Endothelial cell (in vitro differentiated cells): ENCODE results near the gene PROM1. TPM values are rescaled to one million over a fixed set of nuclear protein-coding genes. Genes with fewer than 3 reads are reported as not detected.

Source experiments
- DNase-seq: peaks from one replicate; pipeline ENCODE4 v3.0.0; 2021; ENCODE audit warnings: low spot score
- H3K27ac Mint-ChIP-seq: one replicate; pipeline ENCODE4 v1.8.0; 2021; ENCODE audit warnings: mixed read lengths, inconsistent platforms; ENCODE audit not compliant: unreplicated experiment
- H3K27me3 Mint-ChIP-seq: one replicate; pipeline ENCODE4 v1.8.0; 2021; ENCODE audit warnings: mild to moderate bottlenecking, moderate library complexity, mixed read lengths, inconsistent platforms; ENCODE audit not compliant: unreplicated experiment
- H3K36me3 Mint-ChIP-seq: one replicate; pipeline ENCODE4 v1.8.0; 2021; ENCODE audit warnings: mild to moderate bottlenecking, low read depth, mixed read lengths, inconsistent platforms; ENCODE audit not compliant: unreplicated experiment
- H3K4me1 Mint-ChIP-seq: one replicate; pipeline ENCODE4 v1.8.0; 2021; ENCODE audit warnings: mild to moderate bottlenecking, mixed read lengths, inconsistent platforms; ENCODE audit not compliant: unreplicated experiment
- H3K4me3 Mint-ChIP-seq: one replicate; pipeline ENCODE4 v1.8.0; 2021; ENCODE audit warnings: mild to moderate bottlenecking, mixed read lengths, inconsistent platforms; ENCODE audit not compliant: unreplicated experiment
- H3K9me3 Mint-ChIP-seq: one replicate; pipeline ENCODE4 v1.8.0; 2021; ENCODE audit warnings: mixed read lengths, inconsistent platforms; ENCODE audit not compliant: unreplicated experiment
- total RNA-seq: library from RNA; stranded (reverse); fragmentation: NEBNext Ultra II Directional; extraction: Animal tissue kit (Norgen Biotek cat#: 25700); gene quantifications from one replicate; pipeline ENCODE4 v1.2.1, GENCODE V29; 2021; ENCODE audit not compliant: unreplicated experiment
- TF ChIP-seq, protein P1 (sequence below): fragments of 200-600 bp; sonication (generic); IDR thresholded peaks from one replicate; pipeline ENCODE4 v1.5.0; 2021; ENCODE audit warnings: antibody characterized with exemption; ENCODE audit not compliant: unreplicated experiment

The PROM1 gene
- total RNA-seq, 1 donor from 2014 or later = 12.2 TPM

DNA sequence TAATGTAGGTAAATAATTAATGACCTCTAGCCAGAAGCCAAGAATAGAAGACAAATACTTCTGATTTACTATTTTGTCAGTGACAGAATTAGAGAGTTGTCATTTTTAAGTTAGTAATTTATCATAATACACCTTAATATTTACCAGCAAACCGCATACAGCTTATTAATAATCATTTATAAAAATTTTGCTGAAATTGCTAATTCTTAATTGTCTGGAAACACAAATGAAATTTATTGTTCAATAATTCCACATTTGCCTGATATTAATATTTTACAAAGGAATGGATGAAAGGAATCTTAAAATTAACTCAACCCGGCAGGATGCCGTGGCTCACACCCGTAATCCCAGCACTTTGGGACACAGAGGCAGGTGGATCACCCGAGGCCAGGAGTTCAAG, 44.7 kb downstream of the PROM1 start:
- peaks cover 2% of the 10 kb centered on the region for H3K27me3 Mint-ChIP-seq
- DNase-seq = no peak
- no peak overlapping the region for H3K27ac Mint-ChIP-seq
- TF ChIP-seq, protein P1, sequence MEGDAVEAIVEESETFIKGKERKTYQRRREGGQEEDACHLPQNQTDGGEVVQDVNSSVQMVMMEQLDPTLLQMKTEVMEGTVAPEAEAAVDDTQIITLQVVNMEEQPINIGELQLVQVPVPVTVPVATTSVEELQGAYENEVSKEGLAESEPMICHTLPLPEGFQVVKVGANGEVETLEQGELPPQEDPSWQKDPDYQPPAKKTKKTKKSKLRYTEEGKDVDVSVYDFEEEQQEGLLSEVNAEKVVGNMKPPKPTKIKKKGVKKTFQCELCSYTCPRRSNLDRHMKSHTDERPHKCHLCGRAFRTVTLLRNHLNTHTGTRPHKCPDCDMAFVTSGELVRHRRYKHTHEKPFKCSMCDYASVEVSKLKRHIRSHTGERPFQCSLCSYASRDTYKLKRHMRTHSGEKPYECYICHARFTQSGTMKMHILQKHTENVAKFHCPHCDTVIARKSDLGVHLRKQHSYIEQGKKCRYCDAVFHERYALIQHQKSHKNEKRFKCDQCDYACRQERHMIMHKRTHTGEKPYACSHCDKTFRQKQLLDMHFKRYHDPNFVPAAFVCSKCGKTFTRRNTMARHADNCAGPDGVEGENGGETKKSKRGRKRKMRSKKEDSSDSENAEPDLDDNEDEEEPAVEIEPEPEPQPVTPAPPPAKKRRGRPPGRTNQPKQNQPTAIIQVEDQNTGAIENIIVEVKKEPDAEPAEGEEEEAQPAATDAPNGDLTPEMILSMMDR = no peak
- no peaks in the 10 kb centered on the region for H3K9me3 Mint-ChIP-seq
- H3K4me3 Mint-ChIP-seq = no peak overlapping the region
- H3K36me3 Mint-ChIP-seq = peaks cover 3% of the 10 kb centered on the region
- H3K4me1 Mint-ChIP-seq = peaks cover 13% of the 10 kb centered on the region

DNA sequence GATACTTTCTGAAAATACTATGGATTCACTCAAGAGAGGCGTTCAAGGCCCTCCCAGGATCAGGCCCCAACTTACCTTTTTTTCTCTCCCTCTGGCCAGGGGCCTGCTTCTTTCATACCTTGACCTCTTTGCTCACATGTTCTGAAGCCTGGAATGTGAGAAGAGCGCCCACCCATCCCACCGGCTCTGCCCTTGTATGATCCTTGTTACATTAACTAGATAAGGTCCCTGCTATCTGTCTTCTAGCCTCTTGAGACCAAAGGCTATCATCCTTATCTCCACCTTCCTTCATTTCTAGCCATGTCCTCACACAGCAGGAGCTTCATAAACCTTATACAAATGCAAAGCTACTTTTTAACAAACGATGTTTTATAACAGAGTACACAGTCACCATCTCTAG, 45.9 kb downstream of the PROM1 start:
- Mint-ChIP-seq H3K36me3 (peaks cover 3% of the 10 kb centered on the region), H3K4me3 (no peak overlapping the region), H3K4me1 (peaks cover 14% of the 10 kb centered on the region), H3K27me3 (peaks cover 2% of the 10 kb centered on the region), H3K27ac (no peak overlapping the region), H3K9me3 (no peaks in the 10 kb centered on the region)
- DNase-seq = no peak
- TF ChIP-seq, protein P1 = no peak

DNA sequence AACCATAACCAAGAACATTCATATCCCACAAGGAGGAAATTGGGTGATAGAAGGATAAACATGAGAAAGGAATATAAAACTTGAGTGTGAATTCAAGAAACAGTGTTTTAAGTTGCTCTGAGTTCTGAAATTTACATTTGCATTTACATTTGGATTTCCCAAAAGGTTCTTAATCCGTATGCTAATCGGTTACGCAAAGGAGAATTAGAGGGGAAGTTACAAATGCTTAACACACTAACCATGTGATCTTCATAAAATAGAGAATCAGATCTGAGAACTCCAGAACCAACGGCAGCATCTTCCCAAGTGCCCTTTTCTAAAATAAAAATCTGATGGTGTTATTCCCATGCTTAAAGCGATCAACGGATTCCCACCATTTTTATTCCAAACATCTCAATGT, 48.0 kb downstream of the PROM1 start:
- Mint-ChIP-seq H3K4me1 (peaks cover 14% of the 10 kb centered on the region), H3K9me3 (no peaks in the 10 kb centered on the region), H3K27me3 (no peaks in the 10 kb centered on the region), H3K4me3 (no peak overlapping the region), H3K27ac (no peak overlapping the region), H3K36me3 (peaks cover 1% of the 10 kb centered on the region)
- DNase-seq = no peak
- TF ChIP-seq, protein P1 = no peak

GRCh38 chr4:16034010-16034748, 49.6 kb downstream of the PROM1 start:
- H3K4me3 Mint-ChIP-seq = no peak overlapping the region
- no peaks in the 10 kb centered on the region for H3K36me3 Mint-ChIP-seq
- TF ChIP-seq, protein P1 = no peak
- peaks cover 17% of the 10 kb centered on the region for H3K4me1 Mint-ChIP-seq
- DNase-seq = no peak
- H3K27ac Mint-ChIP-seq = peak overlapping the region; percentile 70
- no peaks in the 10 kb centered on the region for H3K27me3 Mint-ChIP-seq
- H3K9me3 Mint-ChIP-seq = no peaks in the 10 kb centered on the region

DNA sequence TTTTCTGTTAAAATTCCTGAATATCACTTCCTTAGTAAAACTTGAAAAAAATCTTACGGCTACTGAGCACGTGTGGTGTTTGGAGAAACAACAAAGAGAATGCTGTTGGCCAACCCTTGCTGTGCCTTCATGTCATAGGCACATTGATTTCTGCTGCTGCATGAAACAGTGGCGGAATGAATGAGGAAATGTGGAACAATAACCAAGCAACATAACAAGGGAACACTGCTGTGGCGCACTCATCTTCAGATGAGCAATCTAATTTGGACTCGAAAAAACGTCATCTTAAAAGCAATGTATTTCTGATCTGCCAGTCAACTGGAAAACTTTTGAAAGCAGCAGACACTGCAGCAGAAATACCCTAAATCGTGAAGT, 51.4 kb downstream of the PROM1 start:
- no peak for DNase-seq

More for the DNA sequence above, 51.4 kb downstream of the PROM1 start:
- H3K27ac Mint-ChIP-seq = no peak overlapping the region
- no peaks in the 10 kb centered on the region for H3K9me3 Mint-ChIP-seq
- H3K27me3 Mint-ChIP-seq = no peaks in the 10 kb centered on the region
- H3K4me1 Mint-ChIP-seq = peaks cover 20% of the 10 kb centered on the region
- no peak overlapping the region for H3K4me3 Mint-ChIP-seq
- no peaks in the 10 kb centered on the region for H3K36me3 Mint-ChIP-seq
- TF ChIP-seq, protein P1 = no peak
